Measurements from ENCODE around the gene DENND1A.
"Not testable (repeated sequence)": the region's sequence is repeated elsewhere in the genome, so short reads cannot be mapped to it uniquely, and the experiment has no call there.

Gene DENND1A

GRCh38 chr9:123337971-123338370 is 592.0 kb downstream of the DENND1A start:
- DNase-seq (ENCODE audit: low spot score), result no peak

- no peak for DNase-seq (ENCODE audit: low spot score)
Observed at GRCh38 chr9:123336959-123337358, 593.0 kb downstream of the DENND1A start.

DNA sequence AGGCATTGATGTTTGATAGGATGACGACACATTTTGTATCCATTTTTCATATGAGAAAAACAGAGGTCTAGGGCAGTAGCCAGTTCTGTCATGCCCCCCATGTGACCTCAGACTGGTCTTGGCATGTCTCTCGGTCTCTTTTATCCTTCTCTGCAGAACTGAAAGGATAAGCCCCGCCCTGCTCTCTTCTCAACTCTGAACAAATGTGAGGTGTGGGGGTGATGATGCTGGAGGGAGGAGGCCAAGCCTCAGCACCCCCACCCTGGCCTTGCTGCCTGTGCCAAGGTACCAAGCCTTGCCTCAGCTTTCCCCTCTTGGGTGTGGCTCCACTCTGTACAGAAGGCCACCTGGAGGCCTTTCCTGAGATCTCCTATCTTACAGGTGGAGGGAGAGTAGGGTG is 593.5 kb downstream of the DENND1A start:
- no peak for DNase-seq (ENCODE audit: low spot score)

- DNase-seq (ENCODE audit: low spot score), result no peak
Observed at GRCh38 chr9:123335986-123336329, 594.0 kb downstream of the DENND1A start.

DNA sequence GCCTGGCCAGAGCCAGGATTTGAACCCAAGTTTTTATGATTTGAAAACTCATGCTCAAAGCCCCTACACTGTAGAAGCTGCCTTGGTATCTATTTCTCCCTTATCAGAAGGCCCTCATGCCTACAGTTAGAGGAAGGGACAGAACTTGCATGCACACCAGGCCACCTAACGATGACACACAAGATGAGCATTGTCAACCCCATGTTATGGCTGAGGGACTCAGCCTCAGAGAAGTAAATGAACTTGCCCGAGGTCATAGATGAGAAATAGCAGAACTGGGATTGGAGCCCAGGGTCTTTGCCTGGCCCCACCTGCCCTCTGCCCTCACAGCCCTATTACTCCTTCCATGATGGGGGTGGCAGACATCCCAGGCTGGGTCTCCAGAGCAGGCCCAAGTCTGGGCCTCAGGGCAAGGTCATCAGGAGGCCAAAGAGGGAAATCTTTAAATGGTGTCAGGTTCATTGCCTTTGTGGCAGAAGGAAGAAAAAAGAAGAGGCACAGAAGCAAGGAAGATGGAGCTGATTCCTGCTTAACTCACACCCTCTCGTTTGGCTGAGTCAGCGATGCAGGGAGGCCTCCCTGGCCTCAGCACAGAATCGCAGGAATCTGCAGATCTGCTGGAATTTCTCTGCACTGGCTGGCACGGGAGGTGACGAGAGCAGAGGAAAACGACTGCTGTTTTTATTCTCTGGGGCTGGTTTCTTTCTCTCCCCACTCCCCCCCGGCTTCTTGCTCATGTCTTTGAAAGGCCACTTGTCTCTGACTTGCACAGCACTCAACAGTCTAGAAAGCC is 594.5 kb downstream of the DENND1A start:
- DNase-seq (ENCODE audit: low spot score), result no peak

DNA sequence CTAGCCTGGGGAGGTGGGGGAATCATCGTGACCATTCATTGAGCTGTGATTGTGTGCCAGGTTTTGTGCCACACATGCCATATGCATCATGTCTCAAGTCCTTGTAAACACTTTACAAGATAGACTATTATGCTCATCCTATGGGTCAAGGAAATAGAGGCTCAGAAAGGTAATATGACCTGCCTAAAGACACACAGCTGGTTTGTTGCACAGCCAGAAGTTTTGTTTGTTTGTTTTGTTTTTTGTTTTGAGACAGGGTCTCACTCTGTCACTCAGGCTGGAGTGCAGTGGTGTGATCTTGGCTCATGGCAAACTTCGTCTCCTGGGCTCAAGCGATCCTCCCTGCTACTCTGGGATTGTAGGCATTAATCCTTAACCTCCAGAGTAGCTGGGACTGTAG is 595.3 kb downstream of the DENND1A start:
- no peak for DNase-seq (ENCODE audit: low spot score)

DNA sequence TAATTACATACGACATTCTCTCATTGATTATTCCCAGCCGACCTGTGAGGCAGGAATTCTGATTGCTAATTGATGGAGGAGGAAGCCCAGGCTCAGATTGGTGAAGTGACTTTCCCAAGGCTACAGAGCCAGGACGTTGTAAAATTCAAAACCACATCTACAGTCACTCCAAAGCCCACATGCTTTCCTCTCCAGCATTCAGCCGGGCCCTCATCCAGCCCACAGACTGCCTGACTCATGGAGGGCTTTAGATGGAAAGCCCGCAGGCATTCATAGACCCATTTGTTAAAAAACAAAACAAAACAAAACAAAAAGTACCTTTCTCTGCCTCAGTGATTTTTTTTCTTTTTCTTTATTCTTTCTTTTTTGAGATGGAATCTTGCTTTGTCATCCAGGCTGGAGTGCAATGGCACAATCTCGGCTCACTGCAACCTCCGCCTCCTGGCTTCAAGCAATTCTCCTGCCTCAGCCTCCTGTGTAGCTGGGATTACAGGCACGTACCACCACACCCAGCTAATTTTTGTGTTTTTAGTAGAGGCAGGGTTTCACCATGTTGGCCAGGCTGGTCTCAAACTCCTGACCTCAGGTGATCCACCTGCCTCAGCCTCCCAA is 596.8 kb downstream of the DENND1A start:
- not testable (repeated sequence) for DNase-seq (ENCODE audit: low spot score)

DNA sequence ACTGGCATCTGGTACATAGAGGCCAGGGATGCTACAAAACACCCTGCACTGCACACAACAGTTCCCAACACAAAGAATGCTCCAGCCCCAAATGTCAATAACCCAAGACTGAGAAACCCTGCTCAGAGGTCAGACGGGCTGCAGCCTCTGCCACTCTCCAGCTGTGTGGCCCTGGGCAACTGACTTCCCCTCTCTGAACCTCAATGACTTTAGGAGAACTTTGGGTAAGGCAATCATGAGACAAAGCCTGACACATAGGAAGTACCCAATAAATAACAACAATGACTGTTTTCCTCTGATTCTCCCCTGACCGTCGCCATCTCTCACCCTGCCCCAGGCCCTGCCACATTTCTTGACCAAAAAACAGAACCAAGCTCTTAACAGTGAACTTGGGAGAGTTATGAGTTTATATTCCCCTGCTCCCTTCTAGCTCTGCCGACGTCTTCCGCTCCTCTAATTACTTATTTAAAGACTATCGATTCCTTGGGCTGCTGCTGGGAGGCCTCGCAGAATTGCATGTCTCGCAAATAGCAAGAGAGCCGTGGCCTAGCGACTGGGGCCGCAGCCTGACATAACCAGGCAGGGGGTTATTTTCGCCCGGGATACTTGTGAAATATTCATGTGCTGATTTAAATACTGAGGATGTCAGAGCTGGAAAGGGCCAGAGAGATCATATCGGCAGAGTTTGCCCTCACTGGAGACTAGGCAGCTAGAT is 598.4 kb downstream of the DENND1A start:
- no peak for DNase-seq (ENCODE audit: low spot score)

Data from CD4-positive, alpha-beta T cell treated with Interleukin-6 at 100 ng/mL for 8 hours (primary cell).